ENCODE measurements around the gene GTF2A2.

The GTF2A2 gene

GRCh38 chr15:59596640-59597039 is 60.7 kb downstream of the GTF2A2 start:
- no peak for DNase-seq

- no peak for DNase-seq
Measured at GRCh38 chr15:59595434-59595915, 61.8 kb downstream of the GTF2A2 start.

GRCh38 chr15:59594991-59595390 is 62.3 kb downstream of the GTF2A2 start:
- no peak for DNase-seq

- DNase-seq, result no peak
Measured at GRCh38 chr15:59594493-59594942, 62.8 kb downstream of the GTF2A2 start.

GRCh38 chr15:59591356-59591755 is 66.0 kb downstream of the GTF2A2 start:
- no peak for DNase-seq

GRCh38 chr15:59590027-59590426 is 67.3 kb downstream of the GTF2A2 start:
- DNase-seq, result no peak

Data from stimulated activated naive CD4-positive, alpha-beta T cell treated with Interleukin-2 at 50 U/mL for 16 hours (primary cell).